GM19324 (cell line): Measurements from ENCODE around the gene EXTL1.

ENCODE experiments used
- ATAC-seq: cut with Tn5 transposase; IDR thresholded peaks from one replicate; pipeline ENCODE4 v1.9.1; 2021; ENCODE audit warnings: mild to moderate bottlenecking, moderate library complexity; ENCODE audit not compliant: unreplicated experiment, low FRiP score

The EXTL1 gene

GRCh38 chr1:26064553-26064952, 43.0 kb downstream of the EXTL1 start:
- no peak for ATAC-seq

DNA sequence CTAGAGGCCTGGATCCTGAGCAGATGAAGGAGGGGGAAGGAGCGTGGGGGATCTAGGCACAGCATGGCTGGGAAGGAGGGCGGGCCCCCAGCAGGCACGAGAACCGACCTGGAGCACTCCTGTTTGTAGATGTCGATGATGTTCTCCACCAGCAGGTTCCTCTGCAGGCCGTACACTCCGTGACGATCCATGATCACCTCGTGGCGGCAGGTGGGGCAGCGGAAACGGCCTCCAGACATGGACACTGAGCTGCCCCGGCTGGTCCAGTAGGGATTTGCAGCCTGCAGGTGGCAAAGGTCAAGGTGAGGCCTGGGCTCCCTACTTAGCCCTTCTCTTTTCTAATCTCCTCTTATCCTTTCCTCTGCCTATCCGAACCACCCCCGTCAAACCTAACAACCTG, 44.6 kb downstream of the EXTL1 start:
- no peak for ATAC-seq

DNA sequence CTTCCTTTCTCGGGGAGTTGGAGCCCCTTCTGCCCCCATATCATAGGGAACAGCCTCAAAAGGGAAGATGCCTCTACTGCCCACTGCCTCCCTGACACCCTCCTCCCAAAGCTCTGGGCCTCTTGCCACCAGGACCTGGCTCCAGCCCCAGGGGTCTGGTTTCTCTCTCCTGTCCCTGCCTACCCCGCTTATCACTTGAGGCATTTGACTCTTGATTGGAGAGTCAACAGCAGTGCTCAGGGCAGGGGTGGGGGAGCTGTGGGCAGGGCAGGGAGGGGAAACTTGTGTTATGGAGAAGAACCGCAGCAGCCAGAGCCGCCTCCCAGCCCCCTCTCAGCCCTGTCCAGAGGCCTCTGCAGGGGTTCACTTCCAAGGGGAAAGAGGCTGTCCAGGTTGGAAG, 45.3 kb downstream of the EXTL1 start:
- no peak for ATAC-seq

- no peak for ATAC-seq
Measured at GRCh38 chr1:26067432-26067911, 45.9 kb downstream of the EXTL1 start, which contains the start of gene TRIM63. Gene TRIM63, minus strand, starts transcription at chr1:26067630. Its CDS starts 136 bp downstream, at chr1:26067494.

DNA sequence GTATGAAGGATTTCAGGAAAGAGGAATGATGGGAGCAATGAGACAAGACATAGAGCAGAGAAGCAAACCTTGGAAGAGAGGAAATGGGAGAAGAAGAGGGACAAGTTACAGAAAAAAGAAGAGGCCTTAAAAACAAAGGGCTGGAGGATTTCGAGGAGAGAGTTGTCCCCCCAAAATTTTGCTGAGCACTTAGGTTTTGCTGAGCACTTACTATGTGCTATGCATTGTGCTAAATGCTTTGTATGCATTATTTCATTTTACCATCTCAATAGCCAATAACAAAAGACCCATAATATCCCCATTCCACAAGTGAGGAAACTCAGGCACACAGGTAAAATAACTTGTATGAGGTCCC, 48.3 kb downstream of the EXTL1 start:
- ATAC-seq, result no peak

GRCh38 chr1:26070296-26070962, 48.9 kb downstream of the EXTL1 start:
- no peak for ATAC-seq

GRCh38 chr1:26070963-26071342, 49.4 kb downstream of the EXTL1 start:
- ATAC-seq, result no peak

- ATAC-seq, result no peak
Measured at GRCh38 chr1:26072305-26072704, 50.7 kb downstream of the EXTL1 start.

- no peak for ATAC-seq
Measured at GRCh38 chr1:26075421-26076144, 54.0 kb downstream of the EXTL1 start.

- ATAC-seq, result no peak
Measured at GRCh38 chr1:26077524-26077923, 55.9 kb downstream of the EXTL1 start.

GRCh38 chr1:26078286-26079177, 57.0 kb downstream of the EXTL1 start:
- ATAC-seq, result no peak

DNA sequence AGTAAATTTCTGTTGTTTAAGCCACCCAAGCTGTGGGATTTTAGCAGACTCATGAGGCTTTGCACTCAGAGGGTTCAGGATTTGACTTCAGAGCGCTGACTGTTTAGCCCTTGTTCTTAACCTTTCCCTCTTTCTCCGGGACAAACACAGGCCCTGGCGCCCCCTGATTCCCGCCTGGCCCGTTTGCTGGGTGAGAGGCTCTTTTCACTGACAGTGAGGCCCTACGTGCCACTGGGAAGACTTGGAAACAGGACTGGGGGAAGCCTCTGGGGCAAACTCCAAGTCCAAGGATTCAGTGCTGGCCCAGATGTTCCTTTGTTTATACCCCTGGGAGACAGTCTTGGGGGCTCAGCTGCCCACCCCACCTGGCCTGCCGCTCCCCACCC, 57.6 kb downstream of the EXTL1 start:
- ATAC-seq, result no peak

DNA sequence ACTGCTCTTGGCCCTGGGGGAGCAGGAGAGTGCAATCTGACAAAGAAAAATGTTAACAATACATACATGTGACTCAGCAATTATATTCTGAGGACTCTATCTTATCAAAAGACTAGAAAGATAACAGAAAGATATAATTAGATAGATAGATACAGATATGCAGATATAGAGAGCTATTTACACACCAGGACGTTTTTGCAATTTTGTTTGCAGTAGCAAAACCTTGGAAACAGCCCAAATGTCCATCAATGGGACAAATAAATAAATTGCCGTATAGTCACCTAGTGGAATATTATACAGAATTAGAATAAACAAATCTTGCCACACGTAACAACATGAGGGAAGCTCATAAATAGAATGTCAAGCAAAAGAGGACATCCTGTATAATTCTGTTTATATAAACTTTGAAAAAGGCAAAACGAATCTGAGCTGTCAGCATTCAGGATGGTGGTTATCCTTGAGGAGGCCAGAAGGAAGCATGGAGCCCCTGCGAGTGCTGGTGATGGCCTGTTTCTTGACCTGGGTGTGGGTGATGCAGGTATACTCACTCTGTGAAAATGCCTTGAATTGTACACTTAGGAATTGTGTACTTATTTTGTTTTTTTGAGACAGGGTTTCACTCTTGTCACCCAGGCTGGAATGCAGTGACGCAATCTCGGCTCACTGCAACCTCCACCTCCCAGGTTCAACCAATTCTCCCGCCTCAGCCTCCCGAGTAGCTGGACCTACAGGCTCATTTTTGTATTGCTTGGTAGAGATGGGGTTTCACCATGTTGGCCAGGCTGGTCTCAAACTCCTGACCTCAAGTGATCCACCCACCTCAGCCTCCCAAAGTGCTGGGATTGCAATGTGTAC, 58.6 kb downstream of the EXTL1 start:
- ATAC-seq, result no peak

GRCh38 chr1:26081267-26082019, 59.9 kb downstream of the EXTL1 start:
- ATAC-seq, result no peak

GRCh38 chr1:26082020-26082350, 60.4 kb downstream of the EXTL1 start:
- ATAC-seq, result no peak

- no peak for ATAC-seq
Measured at GRCh38 chr1:26083208-26083607, 61.6 kb downstream of the EXTL1 start.

DNA sequence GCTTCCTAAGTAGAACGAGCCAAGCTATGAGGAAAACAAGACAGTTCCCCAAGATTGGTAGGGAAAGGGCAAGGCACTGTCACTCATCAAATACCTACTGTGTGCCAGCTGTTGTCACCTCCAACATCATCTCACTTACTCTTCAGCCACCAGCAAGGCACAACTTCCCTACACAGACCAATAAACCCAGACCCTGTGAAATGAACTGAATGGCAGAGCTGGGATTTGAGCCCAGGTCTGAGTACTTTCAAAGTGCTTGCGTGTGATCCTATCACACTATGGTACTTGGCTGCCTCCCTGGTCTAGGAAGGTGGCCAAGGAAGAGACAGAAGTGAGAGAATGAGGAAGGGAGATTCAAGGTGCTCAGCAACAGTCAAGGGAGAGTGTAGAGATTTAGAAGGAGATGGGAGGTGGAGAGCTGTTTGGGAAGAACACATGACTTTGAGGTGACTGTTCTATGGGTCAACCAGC, 62.6 kb downstream of the EXTL1 start:
- no peak for ATAC-seq

- no peak for ATAC-seq
Measured at GRCh38 chr1:26084844-26085243, 63.3 kb downstream of the EXTL1 start.
